Measurements from ENCODE around the gene UGT8. TPM values are rescaled to one million over a fixed set of nuclear protein-coding genes. Genes with fewer than 3 reads are reported as not detected.
"Not testable (repeated sequence)": the region's sequence is repeated elsewhere in the genome, so short reads cannot be mapped to it uniquely, and the experiment has no call there.

The UGT8 gene
- total RNA-seq, 1 donor from 2014 or later = 0.14 TPM

- intact Hi-C loops (cut with micrococcal nuclease) = no loop called here
Measured at GRCh38 chr4:114603497-114603896, 4.9 kb downstream of the UGT8 start.

GRCh38 chr4:114606245-114606644 is 7.6 kb downstream of the UGT8 start:
- intact Hi-C loops (cut with micrococcal nuclease) = no loop called here

- intact Hi-C loops (cut with micrococcal nuclease) = no loop called here
Measured at GRCh38 chr4:114607056-114607455, 8.4 kb downstream of the UGT8 start.

DNA sequence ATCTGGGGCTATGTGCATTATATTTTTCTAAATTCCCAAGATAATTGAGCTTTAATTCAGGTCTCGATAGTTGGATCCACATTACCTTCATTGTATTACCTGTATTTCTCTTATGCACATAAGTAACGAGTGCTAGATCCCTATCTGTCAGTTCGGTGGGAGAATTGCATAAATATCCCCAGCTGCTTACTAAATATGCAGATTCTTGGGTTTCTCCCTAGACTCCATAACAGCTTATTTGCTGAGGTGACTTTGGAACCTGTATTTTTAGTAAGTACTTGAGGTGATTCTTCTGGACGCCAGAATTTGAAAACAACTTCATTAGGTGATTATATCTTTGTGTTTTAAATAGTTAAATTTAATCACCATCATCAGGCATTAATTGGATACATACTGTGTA is 15.0 kb downstream of the UGT8 start:
- intact Hi-C loops (cut with micrococcal nuclease) = no loop called here

- intact Hi-C loops (cut with micrococcal nuclease) = no loop called here
Measured at GRCh38 chr4:114615435-114615834, 16.8 kb downstream of the UGT8 start.

- intact Hi-C loops (cut with micrococcal nuclease) = not testable (repeated sequence)
Measured at GRCh38 chr4:114616036-114616435, 17.4 kb downstream of the UGT8 start.

GRCh38 chr4:114626196-114626595 is 27.6 kb downstream of the UGT8 start:
- intact Hi-C loops (cut with micrococcal nuclease) = no loop called here

GRCh38 chr4:114636192-114636935 is 37.8 kb downstream of the UGT8 start:
- intact Hi-C loops (cut with micrococcal nuclease) = no loop called here

DNA sequence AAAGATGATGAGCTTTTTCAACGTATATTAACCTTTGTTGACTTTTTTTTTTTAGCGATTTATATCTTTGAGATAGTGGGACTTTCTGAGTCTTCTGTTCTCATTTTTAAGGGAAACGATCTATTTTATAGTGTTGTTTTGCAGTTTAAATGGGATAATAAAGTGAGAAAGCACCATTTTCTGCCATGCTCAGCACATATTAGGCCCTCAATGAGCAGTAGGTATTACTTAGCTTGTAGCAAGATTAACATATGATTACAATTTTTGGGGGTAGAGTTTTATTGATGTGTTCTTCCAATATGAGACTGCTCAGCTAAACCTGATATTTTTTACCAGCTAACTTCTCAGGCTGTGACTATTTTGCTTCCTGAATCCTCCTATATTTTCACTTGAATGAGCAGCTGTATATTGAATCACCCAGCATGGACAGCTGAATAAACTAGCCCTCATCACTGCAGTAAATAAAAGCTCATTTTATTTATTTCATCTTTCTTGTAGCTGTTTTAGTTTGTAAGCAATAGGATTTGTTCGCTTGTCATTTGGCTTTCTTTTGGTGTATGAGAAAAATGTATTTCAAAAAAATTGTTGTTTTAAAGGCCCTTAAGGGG is 43.7 kb downstream of the UGT8 start:
- intact Hi-C loops (cut with micrococcal nuclease) = no loop called here

DNA sequence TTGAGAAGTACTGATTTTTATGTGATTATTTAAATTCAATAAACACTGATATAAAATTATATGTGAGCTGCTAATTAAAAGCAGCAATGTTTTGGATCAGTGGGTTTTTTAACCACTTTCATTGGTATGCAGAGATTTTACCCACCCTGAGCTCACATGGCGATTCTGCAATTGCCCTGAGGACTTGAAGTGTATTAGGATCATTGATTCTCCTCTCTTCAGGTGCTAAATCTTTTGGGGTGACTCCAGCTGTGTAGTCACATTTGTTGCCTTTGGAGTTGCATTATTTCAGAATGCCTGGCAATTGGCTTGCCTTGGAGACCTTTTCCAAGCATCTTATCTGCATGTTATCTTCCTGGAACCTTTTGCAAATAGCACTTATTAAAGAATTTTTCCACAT is 51.3 kb downstream of the UGT8 start:
- intact Hi-C loops (cut with micrococcal nuclease) = no loop called here

- intact Hi-C loops (cut with micrococcal nuclease) = no loop called here
Measured at GRCh38 chr4:114653675-114654074, 55.1 kb downstream of the UGT8 start.

GRCh38 chr4:114654592-114654991 is 56.0 kb downstream of the UGT8 start:
- intact Hi-C loops (cut with micrococcal nuclease) = no loop called here

DNA sequence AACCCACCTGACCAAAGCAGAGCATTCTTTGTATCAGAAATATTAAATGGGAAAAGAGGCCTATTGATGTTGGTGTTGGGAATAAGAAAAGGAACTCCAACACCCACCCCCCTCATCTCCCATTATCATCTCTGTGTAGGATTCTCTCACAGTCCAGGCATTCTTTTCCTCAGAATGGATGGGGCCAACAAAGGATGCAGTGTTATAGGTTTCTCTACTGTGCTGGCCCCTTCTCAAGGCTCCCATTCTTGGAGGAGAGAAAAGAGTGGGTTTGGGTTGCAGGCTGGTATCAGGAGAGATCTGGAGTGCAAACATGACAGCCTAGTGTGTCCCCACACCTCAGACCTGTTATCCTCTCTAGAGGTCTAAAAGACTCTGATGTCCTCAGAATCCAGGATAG is 59.6 kb downstream of the UGT8 start:
- intact Hi-C loops (cut with micrococcal nuclease) = no loop called here

GRCh38 chr4:114658776-114659175 is 60.2 kb downstream of the UGT8 start:
- intact Hi-C loops (cut with micrococcal nuclease) = loop anchor here (1.0 kb wide), 1 partner anchor 272 kb away; no protein-coding TSS in a partner anchor

- intact Hi-C loops (cut with micrococcal nuclease) = loop anchor here (1.0 kb wide), 1 partner anchor 273 kb away; no protein-coding TSS in a partner anchor
Measured at GRCh38 chr4:114659386-114660008, 60.9 kb downstream of the UGT8 start.

- intact Hi-C loops (cut with micrococcal nuclease) = no loop called here
Measured at GRCh38 chr4:114663083-114663482, 64.5 kb downstream of the UGT8 start.

DNA sequence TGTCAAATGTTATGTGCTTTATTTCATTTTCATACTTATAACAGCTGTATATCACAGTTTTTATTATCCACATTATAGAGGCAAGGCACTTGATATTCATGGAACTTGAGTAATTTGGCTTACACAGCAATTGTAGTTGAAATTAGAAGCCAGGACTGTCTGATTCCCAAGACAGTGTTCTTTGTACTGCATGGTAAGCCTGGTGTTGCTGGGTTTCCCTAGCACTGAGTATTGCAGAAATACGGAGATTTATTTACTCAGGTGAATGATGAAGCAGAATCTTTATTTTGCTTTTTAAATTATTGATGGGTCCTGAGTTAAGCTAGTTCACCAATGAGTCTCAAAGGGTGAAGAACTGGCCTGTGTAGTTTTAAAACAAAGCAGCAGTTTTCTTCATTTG is 70.0 kb downstream of the UGT8 start:
- intact Hi-C loops (cut with micrococcal nuclease) = no loop called here

DNA sequence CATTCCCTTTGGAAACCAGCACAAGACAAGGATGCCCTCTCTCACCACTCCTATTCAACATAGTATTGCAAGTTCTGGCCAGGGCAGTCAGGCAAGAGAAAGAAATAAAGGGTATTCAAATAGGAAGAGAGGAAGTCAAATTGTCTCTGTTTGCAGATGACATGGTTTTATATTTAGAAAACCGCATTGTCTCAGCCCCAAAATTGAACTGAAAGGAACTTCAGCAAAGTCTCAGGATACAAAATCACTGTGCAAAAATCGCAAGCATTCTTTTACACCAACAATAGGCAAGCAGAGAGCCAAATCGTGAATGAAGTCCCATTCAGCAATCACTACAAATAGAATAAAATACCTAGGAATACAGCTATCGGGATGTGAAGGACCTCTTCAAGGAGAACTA is 72.1 kb downstream of the UGT8 start:
- intact Hi-C loops (cut with micrococcal nuclease) = not testable (repeated sequence)

DNA sequence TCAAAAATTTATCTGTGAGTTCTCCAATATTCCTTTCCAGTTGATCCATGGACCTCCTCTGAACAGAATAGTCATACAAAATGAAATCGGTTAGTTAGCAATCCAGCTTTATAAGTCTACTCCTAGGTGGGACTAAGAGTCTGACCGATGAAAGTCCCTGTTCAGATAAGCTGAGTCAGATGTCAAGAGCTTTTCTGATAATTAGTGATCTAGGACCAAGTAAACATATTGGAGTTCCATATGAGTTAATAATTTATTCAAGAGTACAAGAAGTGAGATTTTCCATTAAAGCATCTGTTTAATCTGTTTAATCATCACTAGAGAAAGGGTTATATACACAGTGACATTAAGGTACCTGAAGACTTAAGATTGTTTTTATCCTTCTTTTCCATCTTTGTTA is 74.7 kb downstream of the UGT8 start:
- intact Hi-C loops (cut with micrococcal nuclease) = no loop called here

DNA sequence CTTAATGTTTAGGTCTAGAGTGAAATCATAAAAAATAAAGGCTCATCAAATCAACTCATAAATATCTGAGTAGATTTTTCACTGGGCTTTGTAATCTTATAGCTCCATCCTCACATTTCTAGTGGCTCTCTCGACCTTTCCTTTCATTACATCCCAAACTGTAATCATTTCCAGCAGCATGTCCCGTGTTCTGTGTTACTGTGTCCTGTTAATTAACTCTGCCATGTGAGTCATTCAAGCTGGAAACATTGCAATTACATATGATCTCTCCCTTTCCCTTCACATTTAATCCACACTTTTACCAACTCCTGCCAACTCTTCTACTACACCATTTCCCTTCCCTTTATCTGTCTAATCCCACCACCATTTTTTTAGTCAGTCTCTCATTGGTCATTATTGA is 75.5 kb downstream of the UGT8 start:
- intact Hi-C loops (cut with micrococcal nuclease) = no loop called here

GRCh38 chr4:114677346-114677979 is 78.9 kb downstream of the UGT8 start:
- intact Hi-C loops (cut with micrococcal nuclease) = no loop called here

DNA sequence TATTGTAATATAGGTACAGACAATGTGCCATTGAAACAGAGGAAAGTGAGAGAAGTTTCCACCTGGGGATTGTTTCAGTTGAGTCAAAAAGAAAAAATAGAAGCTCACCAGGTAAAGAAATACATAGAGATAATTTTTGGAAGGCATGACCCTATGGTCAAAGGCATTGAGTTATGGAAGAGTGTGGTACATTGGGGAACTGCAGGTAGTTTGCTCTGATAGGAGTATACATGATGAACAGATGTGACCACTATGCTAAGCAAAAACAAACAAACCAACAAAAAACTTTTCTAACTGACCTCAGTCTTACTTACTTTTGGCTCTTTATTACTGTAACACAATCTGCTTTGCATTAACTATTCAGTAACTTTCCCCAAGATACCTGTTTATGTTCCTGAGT is 85.9 kb downstream of the UGT8 start:
- intact Hi-C loops (cut with micrococcal nuclease) = no loop called here
